Stimulated activated naive CD4-positive, alpha-beta T cell treated with Interleukin-2 at 50 U/mL for 16 hours (primary cell): ENCODE measurements around the gene ARL14EPL.

Experiments
- DNase-seq: peaks from one replicate; lab custom pipeline; 2025; lab: John Stamatoyannopoulos, UW

ARL14EPL gene

GRCh38 chr5:116032094-116032517 is at the start of gene ARL14EPL:
TSS of gene ARL14EPL (plus strand) at chr5:116032472. CDS start at chr5:116051466, 18,994 bp downstream.
- DNase-seq = no peak

- DNase-seq = no peak
These were observed 48.8 kb upstream of the ARL14EPL start for GRCh38 chr5:115983519-115983918.

GRCh38 chr5:115985802-115986757 is 46.2 kb upstream of the ARL14EPL start:
- no peak for DNase-seq

GRCh38 chr5:115988002-115988401 is 44.3 kb upstream of the ARL14EPL start:
- DNase-seq = no peak

GRCh38 chr5:115992848-115993350 is 39.4 kb upstream of the ARL14EPL start:
- no peak for DNase-seq

- DNase-seq = no peak
These were observed 36.9 kb upstream of the ARL14EPL start for GRCh38 chr5:115995351-115995750.

GRCh38 chr5:116002116-116002906 is 30.0 kb upstream of the ARL14EPL start:
- no peak for DNase-seq

GRCh38 chr5:116004248-116004647 is 28.0 kb upstream of the ARL14EPL start:
- no peak for DNase-seq

GRCh38 chr5:116009806-116010205 is 22.5 kb upstream of the ARL14EPL start:
- no peak for DNase-seq

- no peak for DNase-seq
These were observed 21.2 kb upstream of the ARL14EPL start for GRCh38 chr5:116011046-116011445.

GRCh38 chr5:116013207-116013785 is 19.0 kb upstream of the ARL14EPL start:
- no peak for DNase-seq

GRCh38 chr5:116013936-116014335 is 18.3 kb upstream of the ARL14EPL start:
- DNase-seq = no peak

GRCh38 chr5:116023619-116024018 is 8.7 kb upstream of the ARL14EPL start:
- DNase-seq = no peak

- DNase-seq = no peak
These were observed 6.4 kb upstream of the ARL14EPL start for GRCh38 chr5:116025866-116026265.

- no peak for DNase-seq
These were observed 719 bp downstream of the ARL14EPL start for GRCh38 chr5:116032991-116033390.

- DNase-seq = no peak
These were observed 2.9 kb downstream of the ARL14EPL start for GRCh38 chr5:116035123-116035522.

- DNase-seq = no peak
These were observed 5.1 kb downstream of the ARL14EPL start for GRCh38 chr5:116037236-116037822.

GRCh38 chr5:116038817-116039216 is 6.5 kb downstream of the ARL14EPL start:
- no peak for DNase-seq

GRCh38 chr5:116042375-116042774 is 10.1 kb downstream of the ARL14EPL start:
- DNase-seq = no peak

- DNase-seq = no peak
These were observed 11.8 kb downstream of the ARL14EPL start for GRCh38 chr5:116044073-116044472.

- DNase-seq = no peak
These were observed 13.5 kb downstream of the ARL14EPL start for GRCh38 chr5:116045821-116046220.

GRCh38 chr5:116046261-116046660 is 14.0 kb downstream of the ARL14EPL start:
- DNase-seq = no peak
